Dermis microvascular lymphatic vessel endothelial cell (primary cell): ENCODE measurements around the gene FANCB. TPM values are rescaled to one million over a fixed set of nuclear protein-coding genes. Genes with fewer than 3 reads are reported as not detected.

Experiments
- DNase-seq, 2 donors: peaks; one replicate each; pipeline versions ENCODE4 v3.0.0 to v3.0.0-alpha.2; 2010; ENCODE audit warnings: low read depth in 2 of 2
- total RNA-seq: library from RNA; depleted of rRNA; stranded (reverse); fragments of >200 nt; gene quantifications from 2 replicates; pipeline ENCODE4 v1.2.1, GENCODE V29; 2014

FANCB gene
- total RNA-seq, 1 donor from 2014 or later, result 3.6 TPM

GRCh38 chrX:14837155-14837554 is 35.7 kb downstream of the FANCB start:
- no peak for DNase-seq

DNA sequence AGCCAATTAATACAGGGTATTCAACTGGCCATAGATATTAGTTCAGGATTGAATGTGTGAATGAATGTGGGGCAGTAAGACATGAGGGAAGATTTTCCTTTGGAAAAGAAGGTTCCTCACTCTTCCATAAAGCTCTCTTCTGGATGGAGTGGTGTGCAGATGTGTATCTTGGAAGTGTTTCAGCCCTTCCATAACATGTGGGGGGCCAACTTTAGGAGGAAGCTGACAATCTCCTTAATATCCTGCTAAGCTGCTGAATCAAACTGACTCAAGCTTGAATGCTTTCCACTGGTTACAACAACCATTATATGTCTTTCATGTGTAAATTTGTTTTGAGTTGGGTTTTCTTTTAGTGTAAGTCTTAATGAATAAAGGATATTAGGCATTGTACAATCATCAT is 40.3 kb downstream of the FANCB start:
- DNase-seq, result peak in 1 of 2 donors; percentile 3

- no peak for DNase-seq
Observed at GRCh38 chrX:14832151-14832550, 40.7 kb downstream of the FANCB start.

DNA sequence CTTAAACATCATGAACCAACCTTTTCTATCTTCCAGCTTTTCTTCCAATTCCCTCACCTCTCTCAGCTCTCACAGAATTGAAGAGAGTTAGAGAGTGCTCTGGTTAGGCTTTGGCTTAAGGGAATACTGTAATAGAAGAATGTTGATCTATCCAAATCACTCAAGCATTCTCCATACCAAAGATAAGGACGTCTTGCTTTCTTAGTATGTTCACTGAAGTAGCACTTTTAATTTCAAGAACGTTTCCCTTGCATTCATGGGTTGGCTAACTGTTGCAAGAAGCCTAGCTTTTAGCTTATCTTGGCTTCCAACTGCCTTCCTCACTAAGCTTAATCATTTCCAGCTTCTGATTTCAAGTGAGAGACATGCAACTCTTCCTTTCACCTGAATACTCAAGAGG is 43.2 kb downstream of the FANCB start:
- no peak for DNase-seq

DNA sequence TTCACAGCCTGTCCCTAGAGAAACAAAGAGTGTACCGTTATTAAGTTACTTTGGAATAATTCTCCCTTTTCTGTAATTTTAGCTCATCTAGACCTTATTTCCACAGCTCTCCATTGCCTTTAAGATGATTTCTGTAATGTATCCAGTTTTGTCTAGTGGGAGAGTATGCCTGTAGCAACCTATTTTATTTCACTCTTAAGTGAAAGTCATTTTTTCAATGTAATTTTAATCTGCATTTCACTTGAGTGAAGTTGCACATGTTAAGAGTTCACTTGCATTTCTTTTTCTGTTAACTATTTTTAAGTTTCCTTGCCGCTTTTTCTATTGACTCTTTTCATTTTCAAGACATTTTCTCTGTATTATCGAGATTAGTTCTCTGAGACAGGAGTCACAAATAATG is 46.5 kb downstream of the FANCB start:
- no peak for DNase-seq

DNA sequence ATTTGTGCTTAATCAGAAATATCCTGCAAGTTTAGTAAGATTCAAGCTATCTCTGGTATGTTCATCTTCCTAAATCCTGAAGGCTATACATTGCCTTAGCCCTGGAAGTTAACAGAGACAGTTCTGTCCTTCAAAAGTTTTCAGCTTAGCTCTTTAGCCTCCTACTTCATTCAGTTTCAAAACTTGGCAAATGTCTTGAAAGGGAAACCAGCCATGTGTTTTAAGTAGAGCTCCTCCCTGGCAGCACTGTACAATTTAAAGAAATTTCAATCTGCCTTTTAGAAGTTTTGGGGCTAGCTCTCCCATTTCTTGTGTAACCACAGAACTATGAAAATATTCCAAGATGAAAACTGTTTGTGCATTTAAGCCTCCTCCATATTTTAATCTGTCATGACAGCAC is 47.0 kb downstream of the FANCB start:
- no peak for DNase-seq

DNA sequence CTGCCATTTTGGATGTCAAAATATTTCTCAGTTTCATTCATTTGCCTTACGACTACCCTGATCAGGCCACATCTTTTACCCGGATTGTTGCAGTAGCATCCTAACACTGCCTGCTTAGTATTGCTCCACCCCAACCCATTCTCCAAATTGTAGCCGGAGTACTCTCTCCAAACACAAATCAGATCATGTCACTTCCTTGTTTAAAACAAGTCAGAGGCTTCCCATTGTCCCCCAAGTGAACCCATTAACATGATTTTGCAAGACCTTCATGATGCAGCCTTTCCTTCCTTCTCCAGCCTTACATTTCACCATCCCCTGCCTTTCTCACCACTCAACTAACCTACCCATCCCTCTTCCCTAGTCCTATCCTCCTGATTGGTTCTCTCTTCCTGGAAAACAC is 53.1 kb downstream of the FANCB start:
- no peak for DNase-seq

GRCh38 chrX:14817571-14817970 is 55.3 kb downstream of the FANCB start:
- DNase-seq, result no peak

DNA sequence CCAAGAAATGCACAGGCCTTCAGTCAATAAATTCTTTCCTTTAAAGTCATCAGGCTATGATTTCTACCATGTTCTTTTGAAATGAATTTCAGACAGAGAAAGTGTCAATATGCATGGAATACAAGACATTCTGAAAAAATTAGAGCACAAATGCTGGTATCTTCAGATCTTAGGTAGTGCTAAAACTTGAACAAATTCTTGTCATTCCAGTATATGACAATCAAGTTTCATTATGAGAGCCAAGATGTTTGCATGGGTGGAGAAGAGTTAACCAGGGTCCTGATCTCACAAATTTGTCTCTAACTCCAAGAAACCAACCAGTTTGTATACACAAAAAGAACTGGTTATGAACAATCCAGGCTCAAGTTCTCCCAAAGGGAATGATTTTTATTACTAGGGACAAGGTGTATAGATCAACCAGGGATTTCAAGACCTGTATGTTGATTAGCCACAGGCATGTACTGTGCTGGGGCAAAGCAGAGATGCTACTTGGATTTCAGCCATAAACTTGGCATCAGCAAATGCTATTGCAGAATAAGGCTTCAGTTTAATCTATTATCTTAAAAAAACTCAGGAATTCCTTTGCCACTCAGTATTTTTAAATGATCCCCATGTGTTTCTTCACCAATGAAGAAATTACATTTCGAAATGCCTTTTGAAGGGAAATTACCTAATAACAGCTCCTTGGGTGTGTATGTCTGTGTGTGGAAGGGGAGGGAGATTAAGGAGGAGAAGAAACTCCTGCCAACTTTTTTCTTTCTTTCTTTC is 69.7 kb downstream of the FANCB start:
- DNase-seq, result no peak

GRCh38 chrX:14801136-14801535 is 71.7 kb downstream of the FANCB start:
- DNase-seq, result no peak

DNA sequence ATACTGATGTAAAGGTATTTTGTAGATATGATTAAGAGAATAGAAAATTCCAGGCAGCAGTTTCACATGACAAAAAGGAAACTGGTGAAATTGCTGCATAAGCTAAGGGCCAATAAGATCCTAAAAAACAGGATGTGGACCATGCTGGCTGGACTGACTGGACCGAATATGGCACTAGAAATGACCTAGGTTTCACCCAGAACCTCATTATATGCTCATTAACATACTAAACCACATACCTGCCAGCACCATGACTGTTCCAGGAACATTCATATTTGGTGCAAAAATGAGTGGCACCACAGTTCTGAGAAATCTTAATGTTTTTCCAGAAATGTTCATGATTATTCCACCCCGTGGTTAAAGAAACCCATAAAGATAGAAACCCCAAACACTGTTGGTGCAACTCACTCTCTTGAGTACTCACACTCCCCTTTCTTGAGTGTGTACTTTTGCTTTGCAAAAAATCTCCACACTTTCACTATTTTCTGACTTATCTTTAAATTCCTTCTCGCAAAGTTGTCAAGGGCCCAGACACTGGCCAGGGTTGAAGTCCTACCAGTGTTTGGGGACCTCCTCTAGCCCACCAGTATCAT is 74.0 kb downstream of the FANCB start:
- no peak for DNase-seq

Other genes with a start within 250 kb of the FANCB start
- 7.6 and 8.7 TPM in 2 replicates for gene MOSPD2, start 352 bp upstream of the FANCB start, total RNA-seq